K562 (cell line): ENCODE results near the gene TSPYL4. TPM values are rescaled to one million over a fixed set of nuclear protein-coding genes. Genes with fewer than 3 reads are reported as not detected.

ENCODE experiments used
- ATAC-seq: fragments of 200-7000 bp; cut with Tn5 transposase; 3 replicates; pipeline ENCODE4 v1.9.1; 2020; ENCODE audit warnings: moderate library complexity
- BruUV-seq: library from RNA; stranded (reverse); fragments of 400-500 nt; replicated peaks from 2 replicates; lab custom pipeline; 2021; lab: Mats Ljungman, UMichigan
- CTCF ChIA-PET: fragments of 300-600 bp; formaldehyde crosslinking; extraction: SDS; loops from one replicate; lab custom pipeline; 2021; ENCODE audit warnings: low intra/inter-chr PET ratio; lab: Yijun Ruan, JAX
- POLR2A ChIA-PET: fragments of 300-600, 350-650 bp; sonication (Branson Sonifier 250); formaldehyde crosslinking; extraction: SDS; loops from one replicate; lab custom pipeline; 2021; ENCODE audit warnings: antibody characterized with exemption, inconsistent platforms; lab: Yijun Ruan, JAX
- DNase-seq, 4 experiments: peaks; one replicate each; pipeline versions ENCODE4 v3.0.0 to v3.0.0-alpha.2; 2011 to 2018; ENCODE audit warnings: low spot score in 3 of 4, mixed read lengths in 3 of 4; ENCODE audit errors: extremely low read depth in 1 of 4
- FAIRE-seq: peaks from 2 replicates; lab custom pipeline; 2011; peaks lifted over from hg19 to GRCh38; lab: Jason Lieb, UNC
- H2AFZ ChIP-seq: 2 replicates; pipeline ENCODE4 v1.6.0; 2011; ENCODE audit warnings: low read depth, low read length, control low read depth, inconsistent platforms
- H3K27ac ChIP-seq: fragments of 200-600 bp; 3 replicates; pipeline ENCODE4 v1.8.0; 2011; ENCODE audit warnings: low read depth, mild to moderate bottlenecking, control low read depth, inconsistent platforms, low read length, moderate library complexity, mixed read lengths; ENCODE audit errors: extremely low read depth
- H3K27me3 ChIP-seq, 2 experiments: fragments of 300-600 bp in 1 of 2; 2 replicates in 1 of 2; 3 replicates in 1 of 2; pipeline versions ENCODE4 v1.6.0 to v1.8.0; 2011; ENCODE audit warnings: inconsistent platforms in 2 of 2, low read length in 2 of 2, mild to moderate bottlenecking in 1 of 2, mixed read lengths in 1 of 2, moderate library complexity in 1 of 2; ENCODE audit not compliant: control insufficient read depth in 2 of 2, insufficient read depth in 2 of 2
- H3K36me3 ChIP-seq: fragments of 300-600 bp; 3 replicates; pipeline ENCODE4 v1.8.0; 2011; ENCODE audit warnings: mild to moderate bottlenecking, low read length, inconsistent platforms; ENCODE audit not compliant: control insufficient read depth, insufficient read depth
- H3K4me1 ChIP-seq, 2 experiments: fragments of 200-600 bp in 1 of 2; replicated peaks in 1 of 2; 2 replicates in 1 of 2; 3 replicates in 1 of 2; pipeline versions ENCODE4 v1.5.1 to v1.8.0; 2011; ENCODE audit warnings: inconsistent platforms in 2 of 2, low read length in 2 of 2, mild to moderate bottlenecking in 1 of 2, mixed read lengths in 1 of 2, moderate library complexity in 1 of 2; ENCODE audit not compliant: control insufficient read depth in 2 of 2, insufficient read depth in 2 of 2
- H3K4me2 ChIP-seq: 2 replicates; pipeline ENCODE4 v1.6.1; 2011; ENCODE audit warnings: low read length, control low read depth, inconsistent platforms, mixed read lengths; ENCODE audit not compliant: insufficient read depth
- H3K4me3 ChIP-seq: fragments of 200-600 bp; sonication (generic), shearing (Covaris generic); 2 replicates; pipeline ENCODE4 v1.5.1; 2016; ENCODE audit warnings: control low read depth, inconsistent platforms
- H3K79me2 ChIP-seq: fragments of 200-600 bp; 3 replicates; pipeline ENCODE4 v1.8.0; 2011; ENCODE audit warnings: low read length, inconsistent platforms; ENCODE audit not compliant: control insufficient read depth, insufficient read depth
- H3K9ac ChIP-seq, 2 experiments: 2 replicates each; pipeline versions ENCODE4 v1.6.0 to v1.6.1; 2011; ENCODE audit warnings: low read depth in 2 of 2, low read length in 2 of 2, control low read depth in 1 of 2, inconsistent platforms in 1 of 2, mild to moderate bottlenecking in 1 of 2, mixed read lengths in 1 of 2; ENCODE audit not compliant: insufficient read depth in 1 of 2
- H3K9me1 ChIP-seq: one replicate; pipeline ENCODE4 v1.6.0; 2011; ENCODE audit warnings: inconsistent platforms, mild to moderate bottlenecking, low read length, moderate library complexity; ENCODE audit not compliant: control insufficient read depth, insufficient read depth
- H3K9me3 ChIP-seq: replicated peaks from 2 replicates; pipeline ENCODE4 v1.5.1; 2011; ENCODE audit warnings: low read depth, low read length, inconsistent platforms; ENCODE audit not compliant: control insufficient read depth, insufficient read depth
- H4K20me1 ChIP-seq: replicated peaks from 2 replicates; pipeline ENCODE4 v1.6.1; 2011; ENCODE audit warnings: low read length, inconsistent platforms, mixed read lengths; ENCODE audit not compliant: control insufficient read depth, insufficient read depth
- E2F3 ChIP-seq: fragments of 250-450 bp; sonication (Bioruptor Pico); IDR thresholded peaks from 2 replicates; pipeline ENCODE4 v1.4.0; 2020; ENCODE audit warnings: mild to moderate bottlenecking
- RBM25 ChIP-seq: fragments of 200-400 bp; formaldehyde crosslinking; IDR thresholded peaks from 2 replicates; pipeline ENCODE4 v1.6.1; 2018; ENCODE audit warnings: low read length, low read depth, moderate library complexity; ENCODE audit not compliant: severe bottlenecking
- ZFP36 ChIP-seq: fragments of 150-350 bp; IDR thresholded peaks from 2 replicates; pipeline ENCODE4 v1.6.1; 2018; ENCODE audit warnings: low read length, low read depth; ENCODE audit not compliant: partially characterized antibody
- WGBS: fragments of 100-300 bp; shearing (Covaris generic); methylation state at CpG from one replicate; pipeline ENCODE4 v1.1.6; 2016; ENCODE audit warnings: low coverage, mixed read lengths; ENCODE audit not compliant: insufficient coverage; ENCODE audit errors: missing lambda C conversion rate; 5-methylcytosine and 5-hydroxymethylcytosine counted together
- in situ Hi-C: fragments of 300-500 bp; cut with MboI; formaldehyde crosslinking; loops from 4 replicates; pipeline ENCODE4 v1.15.0; 2018; ENCODE audit warnings: inconsistent platforms, mixed read lengths
- intact Hi-C: fragments of 100-400 bp; cut with micrococcal nuclease; formaldehyde crosslinking; loops from 2 replicates; pipeline ENCODE4 v1.14.2; 2022
- polyA plus RNA-seq, 8 experiments: library from polyadenylated mRNA; depleted of rRNA in 4 of 8; stranded (reverse) in 5 of 8; unstranded in 3 of 8; fragments of >200 nt; fragmentation: Nextera tagmentation in 2 of 8; fragmentation: Illumina TruSeq in 1 of 8; extraction: Ambion mirVana in 2 of 8; extraction: Trizol in 1 of 8; gene quantifications; 2 replicates each; pipeline versions ENCODE4 v1.2.1 to v1.2.3, GENCODE V29; 2011 to 2014; ENCODE audit warnings: inconsistent platforms in 1 of 8, missing spikeins in 1 of 8
- total RNA-seq, 7 experiments: library from RNA; depleted of rRNA in 6 of 7; stranded (reverse); fragments of >200 nt in 6 of 7; fragmentation: Illumina TruSeq in 2 of 7; extraction: Trizol in 2 of 7; gene quantifications; 2 replicates each; pipeline versions ENCODE4 v1.2.1 to v1.2.3, GENCODE V29; 2011 to 2021; ENCODE audit warnings: low replicate concordance in 1 of 7
- TF ChIP-seq, protein P1 (sequence below): fragments of 250-450 bp; sonication (Bioruptor Pico); IDR thresholded peaks from 2 replicates; pipeline ENCODE4 v1.5.0; 2021

TSPYL4 gene
- total and polyA plus RNA-seq, 9 of the 15 experiments (the other 6 are each of a cell fraction or from before 2014, with no cell fraction given), result 0.69 to 18.0 (median 9.1) TPM

DNA sequence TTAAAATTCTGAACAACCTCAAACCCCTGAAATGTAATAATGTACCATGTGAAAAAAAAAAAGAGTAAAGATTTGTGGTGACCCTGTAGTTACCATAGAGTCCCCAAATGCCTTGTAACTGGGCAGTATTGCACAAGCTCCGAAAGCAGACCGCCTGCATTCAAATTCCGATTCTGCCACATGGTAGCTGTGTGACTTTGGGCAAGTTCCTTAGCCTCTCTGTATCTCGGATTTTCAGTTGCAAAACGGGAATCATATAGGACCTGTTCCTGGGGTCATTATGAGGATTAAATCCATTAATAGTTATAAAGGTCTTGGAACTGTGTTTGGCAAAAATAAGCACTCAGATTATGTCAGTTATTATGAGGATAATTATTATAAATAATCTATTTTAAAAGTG is 43.6 kb downstream of the TSPYL4 start:
- Histone ChIP-seq H3K79me2 (no peaks in the 10 kb centered on the region), H3K4me1 (no peaks in the 10 kb centered on the region), H3K9me3 (no peaks in the 10 kb centered on the region), H3K27me3 (no peaks in the 10 kb centered on the region), H3K36me3 (no peaks in the 10 kb centered on the region), H3K4me2 (no peak overlapping the region), H2AFZ (no peak overlapping the region), H3K9ac (no peak overlapping the region), H4K20me1 (no peaks in the 10 kb centered on the region), H3K27ac (no peak overlapping the region), H3K9me1 (no peaks in the 10 kb centered on the region), H3K4me3 (no peak overlapping the region)
- no peak for FAIRE-seq
- no peak for ATAC-seq
- ChIA-PET CTCF (no interaction called here), POLR2A (interaction anchor here (0.6 kb wide), 1 partner anchor 330 kb away, joined by 3 read pairs; no protein-coding TSS in a partner anchor)
- in situ Hi-C loops, result no loop called here
- intact Hi-C loops, result no loop called here
- BruUV-seq, result no TSS peak
- peak; percentile 32 for TF ChIP-seq ZFP36
- TF ChIP-seq RBM25, result peak; percentile 74
- TF ChIP-seq E2F3 (CRISPR knock-in tag), result no peak
- 54% methylated on average over 5 of the region's 5 CpGs for WGBS
- no peak for DNase-seq

DNA sequence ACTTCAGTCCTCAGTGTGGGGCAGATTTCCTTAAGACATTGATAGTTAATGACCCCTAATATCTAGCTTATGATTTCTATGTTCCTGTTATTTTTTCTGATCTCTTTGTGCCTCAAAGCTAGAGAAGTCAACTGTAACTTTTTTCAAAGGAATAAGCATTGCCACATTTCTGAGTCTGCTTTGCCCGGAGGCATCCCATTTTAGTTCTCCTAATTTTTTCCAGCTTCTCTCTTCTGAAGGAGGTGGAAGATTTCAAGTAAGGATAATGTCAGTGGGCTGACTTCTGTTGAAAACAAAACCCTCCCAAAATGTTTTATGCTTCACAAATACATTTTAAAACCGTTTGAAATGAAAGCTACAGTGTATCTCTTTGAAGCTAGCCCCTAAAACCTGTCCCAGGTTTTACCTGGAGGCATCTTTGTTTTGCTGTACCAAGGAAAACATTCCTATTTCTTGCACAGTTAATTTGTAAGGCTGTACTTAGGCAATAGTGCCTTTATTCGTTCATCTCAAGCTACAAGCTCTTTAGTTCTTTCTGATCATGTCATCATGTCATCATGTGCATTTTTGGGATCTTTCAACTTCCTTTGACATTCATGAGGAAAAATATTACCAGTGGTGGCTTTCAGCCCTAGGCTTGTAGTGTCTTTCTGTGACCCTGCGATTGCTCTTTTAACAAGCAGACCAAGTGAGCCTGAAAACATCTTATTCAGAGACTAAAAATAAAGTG is 45.7 kb downstream of the TSPYL4 start:
- no peak for FAIRE-seq

More for the DNA sequence above, 45.7 kb downstream of the TSPYL4 start:
- Histone ChIP-seq H3K4me2 (no peak overlapping the region), H2AFZ (no peak overlapping the region), H3K9ac (no peak overlapping the region), H3K4me3 (no peak overlapping the region), H3K79me2 (no peaks in the 10 kb centered on the region), H3K27me3 (no peaks in the 10 kb centered on the region), H3K27ac (no peak overlapping the region), H3K9me1 (no peaks in the 10 kb centered on the region), H3K36me3 (no peaks in the 10 kb centered on the region), H3K4me1 (no peaks in the 10 kb centered on the region), H4K20me1 (no peaks in the 10 kb centered on the region), H3K9me3 (no peaks in the 10 kb centered on the region)
- in situ Hi-C loops, result no loop called here
- ChIA-PET CTCF (no interaction called here), POLR2A (no interaction called here)
- intact Hi-C loops, result no loop called here
- ATAC-seq, result no peak
- 43% methylated on average over 4 of the region's 4 CpGs for WGBS
- BruUV-seq, result no TSS peak
- TF ChIP-seq, protein P1, sequence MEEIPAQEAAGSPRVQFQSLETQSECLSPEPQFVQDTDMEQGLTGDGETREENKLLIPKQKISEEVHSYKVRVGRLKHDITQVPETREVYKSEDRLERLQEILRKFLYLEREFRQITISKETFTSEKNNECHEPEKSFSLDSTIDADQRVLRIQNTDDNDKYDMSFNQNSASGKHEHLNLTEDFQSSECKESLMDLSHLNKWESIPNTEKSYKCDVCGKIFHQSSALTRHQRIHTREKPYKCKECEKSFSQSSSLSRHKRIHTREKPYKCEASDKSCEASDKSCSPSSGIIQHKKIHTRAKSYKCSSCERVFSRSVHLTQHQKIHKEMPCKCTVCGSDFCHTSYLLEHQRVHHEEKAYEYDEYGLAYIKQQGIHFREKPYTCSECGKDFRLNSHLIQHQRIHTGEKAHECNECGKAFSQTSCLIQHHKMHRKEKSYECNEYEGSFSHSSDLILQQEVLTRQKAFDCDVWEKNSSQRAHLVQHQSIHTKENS (CRISPR knock-in tag), result no peak
- DNase-seq, result no peak
